DMS53 (cell line): ENCODE measurements around the gene NPC1.

ENCODE experiments used
- DNase-seq: peaks from one replicate; lab custom pipeline; 2025; lab: John Stamatoyannopoulos, UW

Gene NPC1

GRCh38 chr18:23548275-23548674 is 38.0 kb downstream of the NPC1 start:
- no peak for DNase-seq

GRCh38 chr18:23547846-23548245 is 38.5 kb downstream of the NPC1 start:
- peak; percentile 6 for DNase-seq

- peak; percentile 18 for DNase-seq
Observed at GRCh38 chr18:23547306-23547705, 39.0 kb downstream of the NPC1 start.

GRCh38 chr18:23545247-23545789 is 41.0 kb downstream of the NPC1 start:
- no peak for DNase-seq

GRCh38 chr18:23542461-23542860 is 43.8 kb downstream of the NPC1 start:
- DNase-seq: no peak

GRCh38 chr18:23541349-23542093 is 44.8 kb downstream of the NPC1 start:
- DNase-seq: no peak

- no peak for DNase-seq
Observed at GRCh38 chr18:23540867-23541266, 45.4 kb downstream of the NPC1 start.

- no peak for DNase-seq
Observed at GRCh38 chr18:23539911-23540525, 46.3 kb downstream of the NPC1 start.

- no peak for DNase-seq
Observed at GRCh38 chr18:23539296-23539695, 47.0 kb downstream of the NPC1 start.

GRCh38 chr18:23538870-23539269 is 47.4 kb downstream of the NPC1 start:
- DNase-seq: no peak

GRCh38 chr18:23538001-23538400 is 48.3 kb downstream of the NPC1 start:
- DNase-seq: no peak

GRCh38 chr18:23537274-23537673 is 49.0 kb downstream of the NPC1 start:
- no peak for DNase-seq

GRCh38 chr18:23536204-23536603 is 50.1 kb downstream of the NPC1 start:
- DNase-seq: no peak

GRCh38 chr18:23534276-23534675 is 52.0 kb downstream of the NPC1 start:
- no peak for DNase-seq

- no peak for DNase-seq
Observed at GRCh38 chr18:23532848-23533247, 53.5 kb downstream of the NPC1 start.

GRCh38 chr18:23531912-23532311 is 54.4 kb downstream of the NPC1 start:
- DNase-seq: no peak

GRCh38 chr18:23530195-23530594 is 56.1 kb downstream of the NPC1 start:
- DNase-seq: no peak

GRCh38 chr18:23529604-23530003 is 56.7 kb downstream of the NPC1 start:
- DNase-seq: no peak

- DNase-seq: no peak
Observed at GRCh38 chr18:23528580-23529472, 57.5 kb downstream of the NPC1 start.

- no peak for DNase-seq
Observed at GRCh38 chr18:23526501-23527063, 59.7 kb downstream of the NPC1 start.

GRCh38 chr18:23524213-23524707 is 62.0 kb downstream of the NPC1 start:
- DNase-seq: no peak
